Kidney epithelial cell (primary cell): ENCODE results near the gene RTF2. TPM values are rescaled to one million over a fixed set of nuclear protein-coding genes. Genes with fewer than 3 reads are reported as not detected.

Experiments
- DNase-seq: peaks from one replicate; pipeline ENCODE4 v3.0.0-alpha.2; 2010; ENCODE audit warnings: low read depth
- H3K27me3 ChIP-seq: 2 replicates; pipeline ENCODE4 v1.6.0; 2011; ENCODE audit warnings: low read length; ENCODE audit not compliant: control insufficient read depth, insufficient read depth
- H3K36me3 ChIP-seq: 2 replicates; pipeline ENCODE4 v1.5.1; 2011; ENCODE audit warnings: low read length; ENCODE audit not compliant: control insufficient read depth, insufficient read depth
- H3K4me3 ChIP-seq: 2 replicates; pipeline ENCODE4 v1.5.1; 2011; ENCODE audit warnings: low read depth, mild to moderate bottlenecking, control low read depth, low read length
- CTCF ChIP-seq: IDR thresholded peaks from 2 replicates; pipeline ENCODE4 v1.5.1; 2011; ENCODE audit warnings: mild to moderate bottlenecking, moderate library complexity, low read length, control low read depth, inconsistent platforms; ENCODE audit not compliant: insufficient read depth, poor library complexity, severe bottlenecking
- total RNA-seq: library from RNA; depleted of rRNA; stranded (reverse); fragments of >200 nt; gene quantifications from 2 replicates; pipeline ENCODE4 v1.2.3, GENCODE V29; 2015

RTF2 gene
- total RNA-seq, 1 donor from 2014 or later: 68.5 TPM

DNA sequence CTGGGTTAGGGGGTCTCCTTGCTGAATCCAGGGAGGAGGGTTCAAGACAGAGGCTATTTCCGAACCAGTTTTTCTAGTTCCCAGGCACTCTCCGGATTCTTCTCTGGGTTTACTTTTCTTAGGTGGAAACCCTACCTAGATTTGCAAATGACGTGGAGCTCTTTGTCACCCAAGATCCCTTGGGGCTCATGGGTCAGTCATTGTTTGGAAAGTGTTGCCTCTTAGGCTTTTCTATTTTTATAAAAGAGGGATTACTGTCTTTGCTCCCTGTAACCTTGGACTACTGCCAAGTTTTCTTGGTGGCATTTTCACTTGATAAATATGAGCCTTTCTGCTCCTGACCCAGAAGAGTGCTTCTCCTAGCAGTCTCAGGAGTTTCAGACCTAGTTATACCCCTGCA lies 98.2 kb downstream of the RTF2 start:
- DNase-seq: no peak
- Histone ChIP-seq H3K36me3 (no peaks in the 10 kb centered on the region), H3K27me3 (no peaks in the 10 kb centered on the region), H3K4me3 (no peak overlapping the region)
- no peak for TF ChIP-seq CTCF

Other genes with a start within 250 kb of the RTF2 start
- gene MC3R, start 219.9 kb upstream of the RTF2 start, total RNA-seq: not detected in 2 replicates
- 55.5 and 59.7 TPM in 2 replicates for gene FAM210B, start 109.7 kb upstream of the RTF2 start, total RNA-seq
- gene AURKA, start 76.4 kb upstream of the RTF2 start, total RNA-seq: 8.0 and 8.5 TPM in 2 replicates
- gene CSTF1, start 76.0 kb upstream of the RTF2 start, total RNA-seq: 27.7 TPM in 2 replicates
- 0.07 TPM in 1 of 2 replicates, not detected in the other for gene CASS4, start 56.4 kb upstream of the RTF2 start, total RNA-seq
- not detected in 2 replicates for gene FAM209A, start 56.1 kb downstream of the RTF2 start, total RNA-seq
- gene FAM209B, start 64.6 kb downstream of the RTF2 start, total RNA-seq: 0.48 TPM in 1 of 2 replicates, not detected in the other
- 0.17 and 0.41 TPM in 2 replicates for gene TFAP2C, start 160.7 kb downstream of the RTF2 start, total RNA-seq